MM.1S (cell line): Measurements from ENCODE around the gene CEP19.

Experiments
- DNase-seq: peaks from one replicate; pipeline ENCODE4 v3.0.0-alpha.2; 2015
- H2AFZ ChIP-seq: fragments of 300-600 bp; sonication (generic); 2 replicates; pipeline ENCODE4 v1.6.0; 2016; ENCODE audit warnings: antibody characterized with exemption, low read length
- H3F3A ChIP-seq: fragments of 300-600 bp; sonication (generic); 2 replicates; pipeline ENCODE4 v1.6.1; 2016; ENCODE audit warnings: mild to moderate bottlenecking, antibody characterized with exemption, low read length, moderate library complexity, mixed read lengths; ENCODE audit not compliant: insufficient read depth
- H3K27ac ChIP-seq: fragments of 300-600 bp; sonication (generic); 2 replicates; pipeline ENCODE4 v1.5.1; 2016; ENCODE audit warnings: mild to moderate bottlenecking, low read length
- H3K27me3 ChIP-seq: fragments of 300-600 bp; sonication (generic); replicated peaks from 2 replicates; pipeline ENCODE4 v1.6.0; 2016; ENCODE audit warnings: low read length; ENCODE audit not compliant: insufficient read depth
- H3K36me3 ChIP-seq: fragments of 300-600 bp; sonication (generic); replicated peaks from 2 replicates; pipeline ENCODE4 v1.6.1; 2016; ENCODE audit warnings: mild to moderate bottlenecking, low read length, mixed read lengths; ENCODE audit not compliant: insufficient read depth
- H3K4me1 ChIP-seq: fragments of 300-600 bp; sonication (generic); 2 replicates; pipeline ENCODE4 v1.6.1; 2016; ENCODE audit warnings: low read length, mixed read lengths
- H3K4me2 ChIP-seq: fragments of 300-600 bp; sonication (generic); 2 replicates; pipeline ENCODE4 v1.6.0; 2016; ENCODE audit warnings: low read depth, low read length
- H3K4me3 ChIP-seq: fragments of 300-600 bp; sonication (generic); 2 replicates; pipeline ENCODE4 v1.5.1; 2016; ENCODE audit warnings: low read length, mixed read lengths
- H3K79me2 ChIP-seq: fragments of 300-600 bp; sonication (generic); 2 replicates; pipeline ENCODE4 v1.6.1; 2016; ENCODE audit warnings: mixed run types, low read length, mixed read lengths
- H3K9ac ChIP-seq: fragments of 300-600 bp; sonication (generic); 2 replicates; pipeline ENCODE4 v1.6.1; 2016; ENCODE audit warnings: low read length, mixed read lengths
- H3K9me2 ChIP-seq: fragments of 300-600 bp; sonication (generic); replicated peaks from 2 replicates; pipeline ENCODE4 v1.6.1; 2016; ENCODE audit warnings: mild to moderate bottlenecking, low read length, mixed read lengths; ENCODE audit not compliant: insufficient read depth
- H3K9me3 ChIP-seq: fragments of 300-600 bp; sonication (generic); replicated peaks from 2 replicates; pipeline ENCODE4 v1.6.1; 2016; ENCODE audit warnings: mild to moderate bottlenecking, low read length, mixed read lengths; ENCODE audit not compliant: insufficient read depth
- H4K20me1 ChIP-seq: fragments of 300-600 bp; sonication (generic); 2 replicates; pipeline ENCODE4 v1.6.1; 2016; ENCODE audit warnings: mild to moderate bottlenecking, low read length, moderate library complexity, mixed read lengths; ENCODE audit not compliant: insufficient read depth
- CTCF ChIP-seq: fragments of 300-600 bp; sonication (generic); IDR thresholded peaks from 2 replicates; pipeline ENCODE4 v1.5.1; 2016; ENCODE audit warnings: antibody characterized with exemption, low read length, mixed read lengths
- EZH2 ChIP-seq: fragments of 300-600 bp; sonication (generic); optimal IDR thresholded peaks from 2 replicates; pipeline ENCODE3; 2017; ENCODE audit warnings: low read depth, mild to moderate bottlenecking, antibody characterized with exemption, low read length, mixed read lengths
- EZH2phosphoT487 ChIP-seq: fragments of 300-600 bp; sonication (generic); IDR thresholded peaks from 2 replicates; pipeline ENCODE4 v1.6.1; 2018; ENCODE audit warnings: antibody characterized with exemption, low read length

Gene CEP19

GRCh38 chr3:196689941-196690660, 21.9 kb downstream of the CEP19 start:
- Histone ChIP-seq H3F3A (peaks cover 4% of the 10 kb centered on the region; the same call in 1 of the 2 replicates), H4K20me1 (no peaks in the 10 kb centered on the region), H3K36me3 (no peaks in the 10 kb centered on the region), H2AFZ (no peak overlapping the region), H3K9me2 (no peaks in the 10 kb centered on the region), H3K9me3 (no peaks in the 10 kb centered on the region), H3K4me1 (0 out of 2 replicates have a peak, but pooled peaks cover 3% of the 10 kb centered on the region), H3K27ac (no peak overlapping the region), H3K27me3 (no peaks in the 10 kb centered on the region), H3K9ac (no peak overlapping the region), H3K4me2 (no peak overlapping the region), H3K79me2 (no peaks in the 10 kb centered on the region), H3K4me3 (no peak overlapping the region)
- TF ChIP-seq EZH2 (no peak), EZH2phosphoT487 (no peak), CTCF (no peak)
- no peak for DNase-seq

GRCh38 chr3:196688349-196688748, 23.7 kb downstream of the CEP19 start:
- Histone ChIP-seq H3F3A (peaks cover 11% of the 10 kb centered on the region), H3K36me3 (no peaks in the 10 kb centered on the region), H3K27me3 (no peaks in the 10 kb centered on the region), H3K4me1 (0 out of 2 replicates have a peak, but pooled peaks cover 4% of the 10 kb centered on the region), H2AFZ (no peak overlapping the region), H4K20me1 (no peaks in the 10 kb centered on the region), H3K27ac (no peak overlapping the region), H3K79me2 (no peaks in the 10 kb centered on the region), H3K9ac (no peak overlapping the region), H3K4me2 (no peak overlapping the region), H3K9me3 (no peaks in the 10 kb centered on the region), H3K4me3 (no peak overlapping the region), H3K9me2 (no peaks in the 10 kb centered on the region)
- TF ChIP-seq EZH2 (no peak), EZH2phosphoT487 (no peak), CTCF (no peak)
- no peak for DNase-seq

- Histone ChIP-seq H3K79me2 (no peaks in the 10 kb centered on the region), H2AFZ (no peak overlapping the region), H3K36me3 (no peaks in the 10 kb centered on the region), H3K27me3 (no peaks in the 10 kb centered on the region), H4K20me1 (no peaks in the 10 kb centered on the region), H3K27ac (no peak overlapping the region), H3F3A (peaks cover 11% of the 10 kb centered on the region), H3K4me2 (no peak overlapping the region), H3K9me3 (no peaks in the 10 kb centered on the region), H3K9me2 (no peaks in the 10 kb centered on the region), H3K4me3 (no peak overlapping the region), H3K4me1 (0 out of 2 replicates have a peak, but pooled peaks cover 4% of the 10 kb centered on the region), H3K9ac (no peak overlapping the region)
- TF ChIP-seq CTCF = no peak
- TF ChIP-seq EZH2phosphoT487 = no peak
- TF ChIP-seq EZH2 = no peak
- DNase-seq = no peak
These were observed 25.6 kb downstream of the CEP19 start for GRCh38 chr3:196686436-196686835.
